WTC11 (cell line): Measurements from ENCODE around the gene CASP3. TPM values are rescaled to one million over a fixed set of nuclear protein-coding genes. Genes with fewer than 3 reads are reported as not detected.

ENCODE experiments used
- ATAC-seq: fragments of 200-7000 bp; cut with Tn5 transposase; 2 replicates; pipeline ENCODE4 v1.10.0; 2021; ENCODE audit warnings: mild to moderate bottlenecking, moderate library complexity
- CTCF ChIA-PET: fragments of 300-600 bp; sonication (Branson Sonifier 250); formaldehyde crosslinking; loops from one replicate; lab custom pipeline; 2021; ENCODE audit warnings: antibody characterized with exemption; lab: Charles Lee
- POLR2A ChIA-PET: fragments of 350-600 bp; sonication (Branson Sonifier 250); formaldehyde crosslinking; loops from one replicate; lab custom pipeline; 2021; ENCODE audit warnings: antibody characterized with exemption; lab: Charles Lee
- DNase-seq: peaks from one replicate; pipeline ENCODE4 v3.0.0; 2021; ENCODE audit warnings: low spot score
- H3K27ac Mint-ChIP-seq: 2 replicates; pipeline ENCODE4 v1.8.0; 2021; ENCODE audit warnings: mixed read lengths
- H3K27me3 Mint-ChIP-seq: 2 replicates; pipeline ENCODE4 v1.8.0; 2021; ENCODE audit warnings: low read depth, mild to moderate bottlenecking, moderate library complexity, mixed read lengths
- H3K36me3 Mint-ChIP-seq: 2 replicates; pipeline ENCODE4 v1.8.0; 2021; ENCODE audit warnings: mixed read lengths
- H3K4me1 Mint-ChIP-seq: 2 replicates; pipeline ENCODE4 v1.8.0; 2022; ENCODE audit warnings: mixed read lengths
- H3K4me3 Mint-ChIP-seq: 2 replicates; pipeline ENCODE4 v1.8.0; 2021; ENCODE audit warnings: mild to moderate bottlenecking, moderate library complexity, mixed read lengths
- H3K9me3 Mint-ChIP-seq: 2 replicates; pipeline ENCODE4 v1.8.0; 2021; ENCODE audit warnings: mixed read lengths
- GABPB1 ChIP-seq: sonication (generic); formaldehyde crosslinking; IDR thresholded peaks from 2 replicates; pipeline ENCODE4 v1.8.1; 2023; ENCODE audit warnings: mild to moderate bottlenecking, missing genetic modification reagents
- GRHL2 ChIP-seq: fragments of 250-450 bp; sonication (Bioruptor Pico); IDR thresholded peaks from 2 replicates; pipeline ENCODE4 v1.8.0; 2022; ENCODE audit warnings: mild to moderate bottlenecking, moderate library complexity; ENCODE audit not compliant: insufficient replicate concordance, severe bottlenecking
- JUN ChIP-seq: sonication (generic); formaldehyde crosslinking; IDR thresholded peaks from 2 replicates; pipeline ENCODE4 v1.8.0; 2023; ENCODE audit warnings: mild to moderate bottlenecking, missing genetic modification reagents
- NFE2L1 ChIP-seq: sonication (generic); formaldehyde crosslinking; IDR thresholded peaks from 2 replicates; pipeline ENCODE4 v1.8.1; 2023; ENCODE audit warnings: missing genetic modification reagents
- SOX15 ChIP-seq: fragments of 250-450 bp; sonication (Bioruptor Pico); IDR thresholded peaks from 2 replicates; pipeline ENCODE4 v1.9.0; 2021; ENCODE audit warnings: mild to moderate bottlenecking
- SP1 ChIP-seq: sonication (generic); formaldehyde crosslinking; conservative IDR thresholded peaks from 2 replicates; pipeline ENCODE4 v1.8.1; 2022; ENCODE audit warnings: missing genetic modification reagents
- TCF7 ChIP-seq: sonication (generic); formaldehyde crosslinking; IDR thresholded peaks from 2 replicates; pipeline ENCODE4 v1.8.0; 2022; ENCODE audit warnings: mild to moderate bottlenecking, low read depth, missing genetic modification reagents, moderate library complexity
- TEAD4 ChIP-seq: sonication (generic); formaldehyde crosslinking; IDR thresholded peaks from 2 replicates; pipeline ENCODE4 v1.8.0; 2022; ENCODE audit warnings: mild to moderate bottlenecking, missing genetic modification reagents
- ZNF219 ChIP-seq: sonication (generic); formaldehyde crosslinking; IDR thresholded peaks from 2 replicates; pipeline ENCODE4 v1.8.0; 2023; ENCODE audit warnings: missing genetic modification reagents, mild to moderate bottlenecking, borderline replicate concordance
- ZNF232 ChIP-seq: sonication (generic); formaldehyde crosslinking; IDR thresholded peaks from 2 replicates; pipeline ENCODE4 v1.8.0; 2022; ENCODE audit warnings: mild to moderate bottlenecking, missing genetic modification reagents
- ZNF263 ChIP-seq: sonication (generic); formaldehyde crosslinking; IDR thresholded peaks from 2 replicates; pipeline ENCODE4 v1.8.1; 2022; ENCODE audit warnings: low read depth, mild to moderate bottlenecking, moderate library complexity, missing genetic modification reagents
- ZNF423 ChIP-seq: fragments of 250-450 bp; sonication (Bioruptor Pico); IDR thresholded peaks from 2 replicates; pipeline ENCODE4 v2.1.2; 2022; ENCODE audit warnings: mild to moderate bottlenecking, moderate library complexity
- total RNA-seq: library from RNA; stranded (reverse); gene quantifications from 3 replicates; pipeline ENCODE4 v1.2.3, GENCODE V29; 2021
- TF ChIP-seq, protein P1 (sequence below): sonication (generic); formaldehyde crosslinking; IDR thresholded peaks from 2 replicates; pipeline ENCODE4 v1.8.0; 2023; ENCODE audit warnings: missing genetic modification reagents
- TF ChIP-seq, protein P2 (sequence below): sonication (generic); formaldehyde crosslinking; IDR thresholded peaks from 2 replicates; pipeline ENCODE4 v1.8.0; 2022; ENCODE audit warnings: mild to moderate bottlenecking, missing genetic modification reagents
- TF ChIP-seq, protein P3 (sequence below): sonication (generic); formaldehyde crosslinking; IDR thresholded peaks from 2 replicates; pipeline ENCODE4 v1.8.1; 2023; ENCODE audit warnings: mild to moderate bottlenecking, missing genetic modification reagents, moderate library complexity
- TF ChIP-seq, protein P4 (sequence below): fragments of 250-450 bp; sonication (Bioruptor Pico); IDR thresholded peaks from 2 replicates; pipeline ENCODE4 v1.9.0; 2021; ENCODE audit warnings: moderate library complexity, mild to moderate bottlenecking, inconsistent platforms, borderline replicate concordance
- TF ChIP-seq, protein P5 (sequence below): fragments of 250-450 bp; sonication (Bioruptor Pico); IDR thresholded peaks from 2 replicates; pipeline ENCODE4 v1.9.0; 2021; ENCODE audit warnings: mild to moderate bottlenecking
- TF ChIP-seq, protein P6 (sequence below): sonication (generic); formaldehyde crosslinking; conservative IDR thresholded peaks from 2 replicates; pipeline ENCODE4 v1.8.1; 2023; ENCODE audit warnings: mild to moderate bottlenecking, low read depth, missing genetic modification reagents, moderate library complexity
- TF ChIP-seq, protein P7 (sequence below): sonication (generic); formaldehyde crosslinking; IDR thresholded peaks from 2 replicates; pipeline ENCODE4 v1.8.1; 2022; ENCODE audit warnings: missing genetic modification reagents, borderline replicate concordance
- TF ChIP-seq, protein P8 (sequence below): sonication (generic); formaldehyde crosslinking; IDR thresholded peaks from 2 replicates; pipeline ENCODE4 v1.8.1; 2022; ENCODE audit warnings: mild to moderate bottlenecking, moderate library complexity, missing genetic modification reagents

The CASP3 gene
- total RNA-seq, 1 experiment from 2014 or later = 78.9 TPM

DNA sequence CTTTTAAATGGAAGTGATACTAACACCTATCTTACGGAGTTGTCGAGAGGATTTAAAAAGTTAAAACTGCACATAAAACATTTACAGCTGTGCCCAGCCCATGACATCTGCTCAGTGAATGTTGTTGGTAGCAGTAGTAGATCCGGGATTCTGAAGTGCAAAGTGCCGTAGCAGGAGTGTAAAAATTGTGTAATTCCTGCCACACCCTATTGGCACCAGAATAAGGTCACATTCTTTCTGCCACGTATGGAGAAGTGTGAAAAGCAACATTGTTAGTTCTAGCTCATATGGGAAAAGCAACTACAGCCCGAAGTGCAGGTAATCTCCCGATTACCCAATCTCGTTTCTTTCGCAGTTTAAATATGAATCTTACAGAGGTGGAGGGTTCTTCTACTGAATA is 31.5 kb upstream of the CASP3 start:
- TF ChIP-seq, protein P1, sequence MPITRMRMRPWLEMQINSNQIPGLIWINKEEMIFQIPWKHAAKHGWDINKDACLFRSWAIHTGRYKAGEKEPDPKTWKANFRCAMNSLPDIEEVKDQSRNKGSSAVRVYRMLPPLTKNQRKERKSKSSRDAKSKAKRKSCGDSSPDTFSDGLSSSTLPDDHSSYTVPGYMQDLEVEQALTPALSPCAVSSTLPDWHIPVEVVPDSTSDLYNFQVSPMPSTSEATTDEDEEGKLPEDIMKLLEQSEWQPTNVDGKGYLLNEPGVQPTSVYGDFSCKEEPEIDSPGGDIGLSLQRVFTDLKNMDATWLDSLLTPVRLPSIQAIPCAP (CRISPR knock-in tag) = no peak
- TF ChIP-seq SP1 (CRISPR knock-in tag) = no peak
- no peak for TF ChIP-seq ZNF219
- TF ChIP-seq, protein P2, sequence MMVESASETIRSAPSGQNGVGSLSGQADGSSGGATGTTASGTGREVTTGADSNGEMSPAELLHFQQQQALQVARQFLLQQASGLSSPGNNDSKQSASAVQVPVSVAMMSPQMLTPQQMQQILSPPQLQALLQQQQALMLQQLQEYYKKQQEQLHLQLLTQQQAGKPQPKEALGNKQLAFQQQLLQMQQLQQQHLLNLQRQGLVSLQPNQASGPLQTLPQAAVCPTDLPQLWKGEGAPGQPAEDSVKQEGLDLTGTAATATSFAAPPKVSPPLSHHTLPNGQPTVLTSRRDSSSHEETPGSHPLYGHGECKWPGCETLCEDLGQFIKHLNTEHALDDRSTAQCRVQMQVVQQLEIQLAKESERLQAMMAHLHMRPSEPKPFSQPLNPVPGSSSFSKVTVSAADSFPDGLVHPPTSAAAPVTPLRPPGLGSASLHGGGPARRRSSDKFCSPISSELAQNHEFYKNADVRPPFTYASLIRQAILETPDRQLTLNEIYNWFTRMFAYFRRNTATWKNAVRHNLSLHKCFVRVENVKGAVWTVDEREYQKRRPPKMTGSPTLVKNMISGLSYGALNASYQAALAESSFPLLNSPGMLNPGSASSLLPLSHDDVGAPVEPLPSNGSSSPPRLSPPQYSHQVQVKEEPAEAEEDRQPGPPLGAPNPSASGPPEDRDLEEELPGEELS (CRISPR knock-in tag) = no peak
- TF ChIP-seq, all 79 proteins: peak for 0
- Mint-ChIP-seq H3K27me3 (no peaks in the 10 kb centered on the region), H3K4me3 (no peak overlapping the region), H3K36me3 (peaks cover 13% of the 10 kb centered on the region), H3K4me1 (no peaks in the 10 kb centered on the region), H3K27ac (no peak overlapping the region), H3K9me3 (peaks cover 6% of the 10 kb centered on the region)
- no peak for ATAC-seq
- CTCF ChIA-PET = no interaction called here
- POLR2A ChIA-PET = no interaction called here
- DNase-seq = no peak

DNA sequence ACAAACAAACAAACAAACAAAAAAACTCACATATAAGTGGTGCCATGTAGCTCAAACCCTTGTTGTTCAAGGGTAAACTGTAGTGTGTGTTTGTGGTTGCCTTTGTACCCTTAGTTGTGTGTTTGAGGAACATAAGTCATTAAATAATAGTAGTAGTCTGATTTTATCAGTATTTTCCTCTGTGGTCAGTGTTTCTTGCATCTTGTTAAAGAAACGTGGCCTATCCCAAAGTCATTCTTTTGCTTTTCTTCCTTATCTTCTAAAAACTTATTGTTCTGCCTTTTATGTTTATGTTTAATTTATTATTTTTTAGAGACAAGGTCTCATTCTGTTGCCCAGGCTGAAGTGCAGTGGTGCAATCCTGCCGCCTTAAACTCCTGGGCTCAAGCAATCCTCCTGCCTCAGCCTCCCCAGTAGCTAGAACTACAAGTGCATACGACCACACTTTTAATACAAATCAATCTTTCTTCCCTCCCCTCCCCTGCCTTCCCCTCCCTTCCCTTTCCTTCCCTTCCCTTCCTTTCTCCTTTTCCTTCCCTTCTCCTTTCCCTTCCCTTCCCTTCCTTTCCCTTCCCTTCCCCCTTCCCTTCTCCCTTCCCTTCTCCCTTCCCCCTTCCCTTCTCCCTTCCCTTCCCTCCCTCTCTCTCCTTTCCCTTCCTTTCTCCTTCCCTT is 26.7 kb upstream of the CASP3 start:
- no peak for DNase-seq
- no peaks in the 10 kb centered on the region for H3K4me1 Mint-ChIP-seq
- no peak for ATAC-seq

DNA sequence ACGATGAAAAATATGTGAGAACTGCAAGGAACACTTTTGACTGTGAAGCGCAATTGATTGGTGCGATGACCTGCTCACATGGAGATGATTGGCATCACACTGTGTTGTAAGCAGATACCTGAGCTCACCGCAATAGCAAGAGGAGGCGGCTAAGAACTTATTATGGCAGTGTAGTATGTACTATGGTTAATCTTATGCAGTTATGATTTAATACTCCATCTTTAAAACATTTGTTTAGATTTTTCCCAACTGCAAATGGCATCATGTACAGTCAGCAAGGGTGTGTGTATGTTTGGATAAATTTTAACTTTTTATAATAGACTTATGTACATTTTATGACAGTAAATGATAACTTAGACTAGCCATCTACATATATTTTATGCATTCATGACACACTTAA is 25.8 kb upstream of the CASP3 start:
- H3K9me3 Mint-ChIP-seq = peaks cover 6% of the 10 kb centered on the region
- no peak overlapping the region for H3K27ac Mint-ChIP-seq
- DNase-seq (no peak), ATAC-seq (no peak)
- H3K4me1 Mint-ChIP-seq = no peaks in the 10 kb centered on the region
- ChIA-PET CTCF (no interaction called here), POLR2A (no interaction called here)
- H3K4me3 Mint-ChIP-seq = no peak overlapping the region
- peaks cover 13% of the 10 kb centered on the region for H3K36me3 Mint-ChIP-seq
- H3K27me3 Mint-ChIP-seq = no peaks in the 10 kb centered on the region
- TF ChIP-seq SP1 (CRISPR knock-in tag) (no peak), ZNF263 (no peak), NFE2L1 (CRISPR knock-in tag) (no peak), GRHL2 (CRISPR knock-in tag) (no peak), GABPB1 (CRISPR knock-in tag) (no peak), JUN (CRISPR knock-in tag) (no peak), TEAD4 (CRISPR knock-in tag) (no peak), TCF7 (CRISPR knock-in tag) (no peak), ZNF423 (CRISPR knock-in tag) (no peak), ZNF232 (CRISPR knock-in tag) (no peak)
- TF ChIP-seq, protein P3, sequence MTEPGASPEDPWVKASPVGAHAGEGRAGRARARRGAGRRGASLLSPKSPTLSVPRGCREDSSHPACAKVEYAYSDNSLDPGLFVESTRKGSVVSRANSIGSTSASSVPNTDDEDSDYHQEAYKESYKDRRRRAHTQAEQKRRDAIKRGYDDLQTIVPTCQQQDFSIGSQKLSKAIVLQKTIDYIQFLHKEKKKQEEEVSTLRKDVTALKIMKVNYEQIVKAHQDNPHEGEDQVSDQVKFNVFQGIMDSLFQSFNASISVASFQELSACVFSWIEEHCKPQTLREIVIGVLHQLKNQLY (CRISPR knock-in tag) = no peak
- TF ChIP-seq, protein P4, sequence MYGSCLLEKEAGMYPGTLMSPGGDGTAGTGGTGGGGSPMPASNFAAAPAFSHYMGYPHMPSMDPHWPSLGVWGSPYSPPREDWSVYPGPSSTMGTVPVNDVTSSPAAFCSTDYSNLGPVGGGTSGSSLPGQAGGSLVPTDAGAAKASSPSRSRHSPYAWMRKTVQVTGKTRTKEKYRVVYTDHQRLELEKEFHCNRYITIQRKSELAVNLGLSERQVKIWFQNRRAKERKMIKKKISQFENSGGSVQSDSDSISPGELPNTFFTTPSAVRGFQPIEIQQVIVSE = no peak
- TF ChIP-seq, protein P5, sequence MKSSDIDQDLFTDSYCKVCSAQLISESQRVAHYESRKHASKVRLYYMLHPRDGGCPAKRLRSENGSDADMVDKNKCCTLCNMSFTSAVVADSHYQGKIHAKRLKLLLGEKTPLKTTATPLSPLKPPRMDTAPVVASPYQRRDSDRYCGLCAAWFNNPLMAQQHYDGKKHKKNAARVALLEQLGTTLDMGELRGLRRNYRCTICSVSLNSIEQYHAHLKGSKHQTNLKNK (CRISPR knock-in tag) = no peak

More for the DNA sequence above, 26.7 kb upstream of the CASP3 start:
- H3K27me3 Mint-ChIP-seq = no peaks in the 10 kb centered on the region
- H3K36me3 Mint-ChIP-seq = peaks cover 18% of the 10 kb centered on the region
- H3K4me3 Mint-ChIP-seq = no peak overlapping the region
- POLR2A ChIA-PET = no interaction called here
- H3K27ac Mint-ChIP-seq = no peak overlapping the region
- CTCF ChIA-PET = no interaction called here
- H3K9me3 Mint-ChIP-seq = peaks cover 6% of the 10 kb centered on the region
- TF ChIP-seq, protein P6, sequence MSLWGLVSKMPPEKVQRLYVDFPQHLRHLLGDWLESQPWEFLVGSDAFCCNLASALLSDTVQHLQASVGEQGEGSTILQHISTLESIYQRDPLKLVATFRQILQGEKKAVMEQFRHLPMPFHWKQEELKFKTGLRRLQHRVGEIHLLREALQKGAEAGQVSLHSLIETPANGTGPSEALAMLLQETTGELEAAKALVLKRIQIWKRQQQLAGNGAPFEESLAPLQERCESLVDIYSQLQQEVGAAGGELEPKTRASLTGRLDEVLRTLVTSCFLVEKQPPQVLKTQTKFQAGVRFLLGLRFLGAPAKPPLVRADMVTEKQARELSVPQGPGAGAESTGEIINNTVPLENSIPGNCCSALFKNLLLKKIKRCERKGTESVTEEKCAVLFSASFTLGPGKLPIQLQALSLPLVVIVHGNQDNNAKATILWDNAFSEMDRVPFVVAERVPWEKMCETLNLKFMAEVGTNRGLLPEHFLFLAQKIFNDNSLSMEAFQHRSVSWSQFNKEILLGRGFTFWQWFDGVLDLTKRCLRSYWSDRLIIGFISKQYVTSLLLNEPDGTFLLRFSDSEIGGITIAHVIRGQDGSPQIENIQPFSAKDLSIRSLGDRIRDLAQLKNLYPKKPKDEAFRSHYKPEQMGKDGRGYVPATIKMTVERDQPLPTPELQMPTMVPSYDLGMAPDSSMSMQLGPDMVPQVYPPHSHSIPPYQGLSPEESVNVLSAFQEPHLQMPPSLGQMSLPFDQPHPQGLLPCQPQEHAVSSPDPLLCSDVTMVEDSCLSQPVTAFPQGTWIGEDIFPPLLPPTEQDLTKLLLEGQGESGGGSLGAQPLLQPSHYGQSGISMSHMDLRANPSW (CRISPR knock-in tag) = no peak
- TF ChIP-seq SOX15 (CRISPR knock-in tag) (no peak), ZNF423 (CRISPR knock-in tag) (no peak)
- TF ChIP-seq, protein P7, sequence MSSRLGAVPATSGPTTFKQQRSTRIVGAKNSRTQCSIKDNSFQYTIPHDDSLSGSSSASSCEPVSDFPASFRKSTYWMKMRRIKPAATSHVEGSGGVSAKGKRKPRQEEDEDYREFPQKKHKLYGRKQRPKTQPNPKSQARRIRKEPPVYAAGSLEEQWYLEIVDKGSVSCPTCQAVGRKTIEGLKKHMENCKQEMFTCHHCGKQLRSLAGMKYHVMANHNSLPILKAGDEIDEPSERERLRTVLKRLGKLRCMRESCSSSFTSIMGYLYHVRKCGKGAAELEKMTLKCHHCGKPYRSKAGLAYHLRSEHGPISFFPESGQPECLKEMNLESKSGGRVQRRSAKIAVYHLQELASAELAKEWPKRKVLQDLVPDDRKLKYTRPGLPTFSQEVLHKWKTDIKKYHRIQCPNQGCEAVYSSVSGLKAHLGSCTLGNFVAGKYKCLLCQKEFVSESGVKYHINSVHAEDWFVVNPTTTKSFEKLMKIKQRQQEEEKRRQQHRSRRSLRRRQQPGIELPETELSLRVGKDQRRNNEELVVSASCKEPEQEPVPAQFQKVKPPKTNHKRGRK (CRISPR knock-in tag) = 0 out of 2 replicates have a peak, but pooled peaks have one; percentile 34
- TF ChIP-seq, protein P8, sequence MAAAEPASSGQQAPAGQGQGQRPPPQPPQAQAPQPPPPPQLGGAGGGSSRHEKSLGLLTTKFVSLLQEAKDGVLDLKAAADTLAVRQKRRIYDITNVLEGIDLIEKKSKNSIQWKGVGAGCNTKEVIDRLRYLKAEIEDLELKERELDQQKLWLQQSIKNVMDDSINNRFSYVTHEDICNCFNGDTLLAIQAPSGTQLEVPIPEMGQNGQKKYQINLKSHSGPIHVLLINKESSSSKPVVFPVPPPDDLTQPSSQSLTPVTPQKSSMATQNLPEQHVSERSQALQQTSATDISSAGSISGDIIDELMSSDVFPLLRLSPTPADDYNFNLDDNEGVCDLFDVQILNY = no peak
